ENCODE measurements around the gene TULP4. TPM values are rescaled to one million over a fixed set of nuclear protein-coding genes. Genes with fewer than 3 reads are reported as not detected.

The TULP4 gene
- total RNA-seq, 1 experiment from 2014 or later, result 210 TPM

- no peak overlapping the region for H3K4me3 ChIP-seq
- H3K27me3 ChIP-seq, result no peaks in the 10 kb centered on the region
- H3K9me3 ChIP-seq (replicated peaks), result no peaks in the 10 kb centered on the region
- peaks cover 40% of the 10 kb centered on the region for H3K4me1 ChIP-seq
- H3K27ac ChIP-seq, result no peak overlapping the region
- H3K36me3 ChIP-seq, result peaks cover 19% of the 10 kb centered on the region
- DNase-seq, result no peak
Measured at GRCh38 chr6:158410784-158411183, 98.5 kb downstream of the TULP4 start.

- H3K9me3 ChIP-seq (replicated peaks), result 0 out of 2 replicates have a peak, but pooled peaks cover 4% of the 10 kb centered on the region
- no peak overlapping the region for H3K4me3 ChIP-seq
- H3K36me3 ChIP-seq, result peaks cover 31% of the 10 kb centered on the region
- peaks cover 28% of the 10 kb centered on the region for H3K4me1 ChIP-seq
- H3K27ac ChIP-seq, result no peak overlapping the region
- DNase-seq, result no peak
- no peaks in the 10 kb centered on the region for H3K27me3 ChIP-seq
Measured at GRCh38 chr6:158411998-158412397, 99.7 kb downstream of the TULP4 start.

- DNase-seq, result no peak
- H3K9me3 ChIP-seq (replicated peaks), result 0 out of 2 replicates have a peak, but pooled peaks cover 4% of the 10 kb centered on the region
- peaks cover 37% of the 10 kb centered on the region for H3K36me3 ChIP-seq
- no peak overlapping the region for H3K27ac ChIP-seq
- no peak overlapping the region for H3K4me3 ChIP-seq
- no peaks in the 10 kb centered on the region for H3K27me3 ChIP-seq
- peaks cover 18% of the 10 kb centered on the region for H3K4me1 ChIP-seq
Measured at GRCh38 chr6:158413028-158413427, 100.8 kb downstream of the TULP4 start.

- Histone ChIP-seq H3K27ac (no peak overlapping the region), H3K36me3 (peaks cover 41% of the 10 kb centered on the region), H3K9me3 (replicated peaks) (0 out of 2 replicates have a peak, but pooled peaks cover 7% of the 10 kb centered on the region), H3K4me1 (peaks cover 8% of the 10 kb centered on the region), H3K27me3 (no peaks in the 10 kb centered on the region), H3K4me3 (no peak overlapping the region)
- DNase-seq, result no peak
Measured at GRCh38 chr6:158413814-158414565, 101.7 kb downstream of the TULP4 start.

- Histone ChIP-seq H3K9me3 (replicated peaks) (peaks cover 11% of the 10 kb centered on the region; the same call in 1 of the 2 replicates), H3K27me3 (no peaks in the 10 kb centered on the region), H3K27ac (no peak overlapping the region), H3K36me3 (peaks cover 46% of the 10 kb centered on the region), H3K4me3 (no peak overlapping the region), H3K4me1 (no peaks in the 10 kb centered on the region)
- DNase-seq, result no peak
Measured at GRCh38 chr6:158414851-158415262, 102.6 kb downstream of the TULP4 start.

- Histone ChIP-seq H3K9me3 (replicated peaks) (peaks cover 12% of the 10 kb centered on the region; the same call in 1 of the 2 replicates), H3K27me3 (no peaks in the 10 kb centered on the region), H3K27ac (no peak overlapping the region), H3K4me1 (no peaks in the 10 kb centered on the region), H3K4me3 (no peak overlapping the region), H3K36me3 (peaks cover 49% of the 10 kb centered on the region)
- DNase-seq, result no peak
Measured at GRCh38 chr6:158415666-158416065, 103.4 kb downstream of the TULP4 start.

- no peak for DNase-seq
- peaks cover 49% of the 10 kb centered on the region for H3K36me3 ChIP-seq
- no peak overlapping the region for H3K4me3 ChIP-seq
- no peak overlapping the region for H3K27ac ChIP-seq
- no peaks in the 10 kb centered on the region for H3K4me1 ChIP-seq
- H3K9me3 ChIP-seq (replicated peaks), result peaks cover 12% of the 10 kb centered on the region; the same call in 1 of the 2 replicates
- H3K27me3 ChIP-seq, result no peaks in the 10 kb centered on the region
Measured at GRCh38 chr6:158416883-158417759, 104.9 kb downstream of the TULP4 start.

GRCh38 chr6:158417760-158418098 is 105.5 kb downstream of the TULP4 start:
- Histone ChIP-seq H3K36me3 (peaks cover 49% of the 10 kb centered on the region), H3K9me3 (replicated peaks) (peaks cover 12% of the 10 kb centered on the region; the same call in 1 of the 2 replicates), H3K4me3 (no peak overlapping the region), H3K4me1 (no peaks in the 10 kb centered on the region), H3K27ac (no peak overlapping the region), H3K27me3 (no peaks in the 10 kb centered on the region)
- DNase-seq, result no peak

- Histone ChIP-seq H3K4me3 (no peak overlapping the region), H3K27me3 (no peaks in the 10 kb centered on the region), H3K27ac (no peak overlapping the region), H3K9me3 (replicated peaks) (peaks cover 12% of the 10 kb centered on the region; the same call in 1 of the 2 replicates), H3K4me1 (no peaks in the 10 kb centered on the region), H3K36me3 (peaks cover 45% of the 10 kb centered on the region)
- DNase-seq, result no peak
Measured at GRCh38 chr6:158418501-158418900, 106.2 kb downstream of the TULP4 start.

- H3K4me3 ChIP-seq, result no peak overlapping the region
- H3K36me3 ChIP-seq, result peaks cover 39% of the 10 kb centered on the region
- no peaks in the 10 kb centered on the region for H3K4me1 ChIP-seq
- no peaks in the 10 kb centered on the region for H3K27me3 ChIP-seq
- no peak for DNase-seq
- no peak overlapping the region for H3K27ac ChIP-seq
- H3K9me3 ChIP-seq (replicated peaks), result peaks cover 14% of the 10 kb centered on the region; the same call in 1 of the 2 replicates
Measured at GRCh38 chr6:158419339-158419909, 107.2 kb downstream of the TULP4 start.

- Histone ChIP-seq H3K27ac (no peak overlapping the region), H3K4me1 (no peaks in the 10 kb centered on the region), H3K36me3 (peaks cover 24% of the 10 kb centered on the region), H3K27me3 (no peaks in the 10 kb centered on the region), H3K9me3 (replicated peaks) (peaks cover 12% of the 10 kb centered on the region; the same call in 1 of the 2 replicates), H3K4me3 (no peak overlapping the region)
- DNase-seq, result no peak
Measured at GRCh38 chr6:158421381-158421780, 109.1 kb downstream of the TULP4 start.

- Histone ChIP-seq H3K27ac (no peak overlapping the region), H3K27me3 (no peaks in the 10 kb centered on the region), H3K36me3 (peaks cover 12% of the 10 kb centered on the region), H3K4me3 (no peak overlapping the region), H3K4me1 (no peaks in the 10 kb centered on the region), H3K9me3 (replicated peaks) (peaks cover 10% of the 10 kb centered on the region; the same call in 1 of the 2 replicates)
- DNase-seq, result no peak
Measured at GRCh38 chr6:158422629-158423238, 110.5 kb downstream of the TULP4 start.

- H3K9me3 ChIP-seq (replicated peaks), result no peaks in the 10 kb centered on the region
- no peak for DNase-seq
- H3K4me1 ChIP-seq, result no peaks in the 10 kb centered on the region
- H3K27ac ChIP-seq, result no peak overlapping the region
- H3K4me3 ChIP-seq, result no peak overlapping the region
- H3K27me3 ChIP-seq, result no peaks in the 10 kb centered on the region
- peaks cover 31% of the 10 kb centered on the region for H3K36me3 ChIP-seq
Measured at GRCh38 chr6:158431036-158431435, 118.8 kb downstream of the TULP4 start.

GRCh38 chr6:158431560-158431959 is 119.3 kb downstream of the TULP4 start:
- Histone ChIP-seq H3K27ac (no peak overlapping the region), H3K4me3 (no peak overlapping the region), H3K9me3 (replicated peaks) (no peaks in the 10 kb centered on the region), H3K4me1 (no peaks in the 10 kb centered on the region), H3K36me3 (peaks cover 31% of the 10 kb centered on the region), H3K27me3 (no peaks in the 10 kb centered on the region)
- no peak for DNase-seq
